Activated T-cell treated with anti-CD3 and anti-CD28 coated beads for 1 hour (primary cell): ENCODE data around the gene ANKRD10.

ENCODE experiments used
- DNase-seq: peaks from one replicate; pipeline ENCODE4 v3.0.0-alpha.2; 2020; ENCODE audit warnings: low read depth

The ANKRD10 gene

DNA sequence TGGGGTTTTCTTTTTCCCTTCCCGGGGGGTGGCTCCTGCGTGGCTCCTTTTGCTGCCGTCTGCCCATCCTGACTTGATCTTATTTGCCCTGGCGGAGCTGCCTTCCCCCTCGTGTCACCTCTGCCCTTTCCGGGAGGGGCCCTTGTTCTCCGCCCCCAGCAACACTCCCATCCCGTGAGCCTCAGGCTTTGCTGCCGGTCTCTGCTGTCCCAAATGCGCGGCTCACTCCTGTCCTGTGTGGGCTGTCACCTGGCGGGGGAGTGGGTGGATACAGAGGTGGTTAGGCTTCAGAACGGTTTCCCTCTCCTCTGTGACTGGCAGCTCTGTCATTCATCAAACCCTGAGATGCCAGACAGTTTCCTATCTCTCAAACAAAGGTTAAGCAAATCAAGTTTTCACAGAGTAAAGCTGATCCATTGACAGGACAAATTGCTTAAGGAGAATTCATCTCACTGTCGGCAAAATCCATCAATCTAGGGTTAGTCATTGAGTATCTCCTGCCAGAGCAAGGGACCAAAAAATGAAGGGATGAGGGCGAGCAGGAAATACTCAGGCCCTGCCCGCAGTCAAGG lies 84.0 kb downstream of the ANKRD10 start:
- no peak for DNase-seq

DNA sequence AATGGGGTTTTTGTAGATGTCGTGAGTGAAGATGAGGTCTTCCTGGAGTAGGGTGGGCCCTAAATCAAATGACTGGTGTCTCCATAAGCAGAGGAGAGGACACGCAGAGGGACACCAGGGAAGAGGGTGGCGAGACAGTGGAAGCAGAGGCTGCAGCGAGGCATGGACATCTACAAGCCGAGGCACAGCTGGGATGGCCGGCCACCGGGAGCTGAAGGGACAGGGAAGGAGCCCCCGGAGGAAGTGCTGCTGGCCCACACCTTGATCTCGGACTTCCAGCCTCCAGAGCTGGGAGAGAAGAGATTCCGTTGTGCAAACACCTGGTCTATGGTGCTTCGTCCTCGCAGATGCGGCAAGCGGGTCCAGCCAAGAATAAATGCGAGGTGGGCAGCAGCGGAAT lies 84.5 kb downstream of the ANKRD10 start:
- DNase-seq: no peak

- no peak for DNase-seq
Measured at GRCh38 chr13:110829486-110829885, 85.4 kb downstream of the ANKRD10 start.

GRCh38 chr13:110828705-110829104 lies 86.2 kb downstream of the ANKRD10 start:
- DNase-seq: no peak
